NCI-H82 (cell line): ENCODE data around the gene COMMD9.

Experiments
- DNase-seq: peaks from one replicate; lab custom pipeline; 2025; lab: John Stamatoyannopoulos, UW

COMMD9 gene

DNA sequence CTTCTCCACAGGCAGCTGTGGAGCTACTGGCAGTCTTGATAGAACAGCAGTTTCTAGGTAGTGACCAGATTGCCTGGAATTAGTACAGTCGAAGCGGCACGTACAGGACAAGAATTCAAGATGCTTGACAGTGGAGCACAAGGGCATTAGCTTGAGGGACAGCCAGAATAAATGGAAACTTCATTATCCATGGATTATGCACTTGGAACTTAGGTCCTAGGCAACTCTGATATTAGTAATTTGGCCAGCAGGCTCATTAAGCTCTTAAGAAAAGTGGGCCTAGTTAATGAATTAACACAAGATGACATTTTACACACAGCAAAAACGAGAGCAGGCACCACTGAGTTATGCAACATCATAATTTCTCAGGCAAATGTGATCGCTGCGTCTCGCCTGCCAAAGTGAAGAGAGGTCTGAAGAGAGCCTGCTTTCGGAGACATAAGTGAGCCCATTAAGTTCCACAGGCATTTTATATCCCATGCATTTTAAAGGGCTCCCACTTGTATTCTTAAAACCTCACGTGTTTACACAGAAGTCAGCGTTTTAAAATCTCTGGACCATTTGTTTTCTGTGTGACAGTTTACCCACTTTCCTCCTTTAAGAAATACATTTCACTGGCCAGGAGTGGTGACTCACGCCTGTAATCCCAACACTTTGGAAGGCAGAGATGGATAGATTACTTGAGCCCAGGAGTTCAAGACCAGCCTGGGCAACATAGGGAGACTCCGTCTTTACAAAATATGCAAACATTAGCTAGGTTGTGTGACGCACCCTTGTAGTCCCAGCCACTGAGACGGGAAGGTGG is 66.2 kb downstream of the COMMD9 start:
- peak; percentile 11 for DNase-seq
